Posterior cingulate gyrus (tissue), 11 donors: ENCODE data around the gene ELMOD3.
"Not testable (repeated sequence)": the region's sequence is repeated elsewhere in the genome, so short reads cannot be mapped to it uniquely, and the experiment has no call there.

Source experiments
- DNase-seq, 10 donors: peaks; one replicate each; pipeline versions ENCODE4 v3.0.0 to v3.0.0-alpha.2; 2020 to 2021; ENCODE audit warnings: mixed read lengths in 3 of 10
- intact Hi-C: fragments of 100-400 bp; cut with DNase I; formaldehyde crosslinking; loops from one replicate; pipeline ENCODE4 v1.15.1; 2023

ELMOD3 gene

GRCh38 chr2:85327822-85328617 is 26.5 kb upstream of the ELMOD3 start, which contains the start of gene TGOLN2:
TSS of gene TGOLN2 (minus strand) at chr2:85327989. CDS start at chr2:85327962, 27 bp downstream.
- DNase-seq: peak; percentile 82 to 98 (median 88)
- intact Hi-C loops: no loop called here

GRCh38 chr2:85329181-85329651 is 25.4 kb upstream of the ELMOD3 start:
- DNase-seq: no peak
- intact Hi-C loops: no loop called here

- intact Hi-C loops: not testable (repeated sequence)
- peak in 1 of 10 donors; percentile 7 for DNase-seq
Observed at GRCh38 chr2:85329701-85330100, 24.9 kb upstream of the ELMOD3 start.

- intact Hi-C loops: no loop called here
Observed at GRCh38 chr2:85330839-85331636, 23.5 kb upstream of the ELMOD3 start.

GRCh38 chr2:85333877-85334276 is 20.7 kb upstream of the ELMOD3 start:
- DNase-seq, intact Hi-C loops: not testable (repeated sequence)

More at GRCh38 chr2:85330839-85331636, 23.5 kb upstream of the ELMOD3 start:
- DNase-seq: no peak

- no peak for DNase-seq
- intact Hi-C loops: no loop called here
Observed at GRCh38 chr2:85334928-85335327, 19.6 kb upstream of the ELMOD3 start.

- DNase-seq: peak in 1 of 10 donors; percentile 8
- intact Hi-C loops: no loop called here
Observed at GRCh38 chr2:85340034-85340892, 14.3 kb upstream of the ELMOD3 start.

- intact Hi-C loops: no loop called here
- no peak for DNase-seq
Observed at GRCh38 chr2:85341269-85342029, 13.1 kb upstream of the ELMOD3 start.

GRCh38 chr2:85342156-85342555 is 12.4 kb upstream of the ELMOD3 start:
- no peak for DNase-seq
- intact Hi-C loops: no loop called here

- intact Hi-C loops, DNase-seq: not testable (repeated sequence)
Observed at GRCh38 chr2:85343207-85343895, 11.2 kb upstream of the ELMOD3 start.

GRCh38 chr2:85344356-85344954 is 10.1 kb upstream of the ELMOD3 start:
- DNase-seq: no peak
- intact Hi-C loops: no loop called here

- no peak for DNase-seq
- intact Hi-C loops: no loop called here
Observed at GRCh38 chr2:85347599-85347998, 7.0 kb upstream of the ELMOD3 start.

GRCh38 chr2:85353876-85354285 is 688 bp upstream of the ELMOD3 start:
- DNase-seq: peak in 2 of 10 donors; percentile 19 to 27
- intact Hi-C loops: loop anchor here (2.0 kb wide), 1 partner anchor 65 kb away; the partner anchor contains the start of gene SH2D6

GRCh38 chr2:85355073-85355410 is 473 bp downstream of the ELMOD3 start:
- intact Hi-C loops: loop anchor here (2.0 kb wide), 1 partner anchor 64 kb away; the partner anchor contains the start of gene SH2D6
- DNase-seq: no peak

GRCh38 chr2:85355521-85355920 is 952 bp downstream of the ELMOD3 start:
- intact Hi-C loops: loop anchor here (2.0 kb wide), 1 partner anchor 63 kb away; the partner anchor contains the start of gene SH2D6
- DNase-seq: peak in 1 of 10 donors; percentile 63

GRCh38 chr2:85356186-85356585 is 1.6 kb downstream of the ELMOD3 start:
- intact Hi-C loops: no loop called here
- no peak for DNase-seq

- intact Hi-C loops: no loop called here
- no peak for DNase-seq
Observed at GRCh38 chr2:85357736-85358135, 3.2 kb downstream of the ELMOD3 start.

- intact Hi-C loops, DNase-seq: not testable (repeated sequence)
Observed at GRCh38 chr2:85362653-85363387, 8.3 kb downstream of the ELMOD3 start.
